Measurements from ENCODE around the gene NLRC5.
"Not testable (repeated sequence)": the region's sequence is repeated elsewhere in the genome, so short reads cannot be mapped to it uniquely, and the experiment has no call there.

Gene NLRC5

DNA sequence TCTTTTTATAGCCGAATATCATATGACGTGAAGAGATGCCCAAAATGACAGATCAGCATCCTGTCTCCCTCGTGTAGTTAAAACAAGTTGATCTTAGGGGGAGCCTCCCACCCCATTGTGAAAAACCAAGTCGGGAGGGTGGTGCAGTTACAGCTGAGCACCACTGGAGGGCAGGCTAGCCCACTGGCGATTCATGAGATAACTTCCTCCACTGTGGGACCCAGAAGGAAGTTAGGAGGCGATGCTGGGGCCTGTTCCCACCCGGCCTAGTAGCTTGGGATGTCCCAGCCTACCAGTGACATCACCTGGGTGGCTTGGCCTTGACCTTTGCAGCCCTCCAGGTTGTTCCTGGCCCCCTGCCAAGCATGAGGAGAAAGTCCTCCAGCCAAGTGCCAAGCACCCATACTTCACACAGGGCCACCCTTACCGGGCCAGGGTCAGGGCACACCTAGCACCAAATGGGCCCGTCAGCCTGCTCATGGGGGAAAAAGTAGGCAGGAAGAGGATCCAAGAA, 95.0 kb downstream of the NLRC5 start:
- peak; percentile 77 for DNase-seq

- no peak for DNase-seq
These were observed 95.6 kb downstream of the NLRC5 start for GRCh38 chr16:57084996-57085395.

DNA sequence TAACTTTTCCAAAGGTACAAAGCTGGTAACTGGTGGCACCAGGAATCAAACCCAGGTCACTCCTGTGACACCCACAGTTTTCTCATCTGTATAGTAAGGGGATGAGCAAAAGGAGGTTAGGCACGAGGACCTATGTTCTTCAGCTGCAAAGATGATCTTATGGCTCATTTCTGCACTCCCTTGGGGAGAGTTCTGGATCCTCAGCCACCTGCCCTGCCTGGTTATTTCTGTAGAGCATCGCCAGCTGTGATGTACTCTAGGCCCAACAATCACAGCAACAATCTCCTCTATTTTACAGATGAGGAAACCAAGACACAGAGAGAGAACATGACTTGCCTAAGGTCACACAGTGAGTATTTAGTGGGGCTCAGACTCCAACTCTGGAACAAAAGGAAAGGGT, 97.6 kb downstream of the NLRC5 start:
- DNase-seq, result no peak

GRCh38 chr16:57089406-57089805, 100.0 kb downstream of the NLRC5 start:
- no peak for DNase-seq

DNA sequence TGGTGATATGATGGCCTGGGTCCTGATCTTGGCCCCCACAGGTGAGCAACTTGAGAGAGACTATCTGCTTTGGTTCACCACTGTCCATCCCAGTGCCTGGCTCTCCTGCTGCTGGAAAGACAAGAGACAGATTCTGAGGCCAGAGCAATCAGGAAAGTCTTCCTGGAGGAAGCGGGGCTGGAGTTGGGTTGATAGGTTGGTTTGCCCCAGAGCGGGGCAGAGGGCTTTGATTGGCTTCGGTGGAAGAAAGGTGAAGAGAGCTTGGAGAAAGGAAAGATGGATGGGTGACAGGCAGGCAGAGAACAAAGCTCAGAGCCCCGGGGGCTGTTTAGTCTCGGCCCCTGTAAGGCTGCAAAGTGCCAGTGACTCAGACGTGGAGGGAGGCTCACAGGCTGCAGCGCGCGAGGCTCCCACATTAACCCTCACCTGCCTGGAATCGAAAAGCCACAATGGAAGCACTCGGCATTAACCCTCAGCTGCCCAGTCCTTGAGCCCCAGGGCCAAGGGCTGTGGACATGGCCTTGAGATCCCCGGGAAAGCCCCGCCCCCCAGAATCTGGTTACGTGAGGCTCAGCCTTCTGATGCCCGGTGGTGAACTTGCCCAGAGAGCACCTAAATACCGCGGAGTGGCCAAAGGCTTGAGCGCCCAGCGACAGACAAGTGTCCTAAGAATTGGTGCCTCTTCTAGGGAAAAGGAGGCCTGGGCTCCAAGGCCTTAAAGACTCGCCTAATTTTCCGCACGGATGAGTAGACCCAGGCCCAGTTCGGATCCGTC, 102.0 kb downstream of the NLRC5 start:
- DNase-seq, result no peak

DNA sequence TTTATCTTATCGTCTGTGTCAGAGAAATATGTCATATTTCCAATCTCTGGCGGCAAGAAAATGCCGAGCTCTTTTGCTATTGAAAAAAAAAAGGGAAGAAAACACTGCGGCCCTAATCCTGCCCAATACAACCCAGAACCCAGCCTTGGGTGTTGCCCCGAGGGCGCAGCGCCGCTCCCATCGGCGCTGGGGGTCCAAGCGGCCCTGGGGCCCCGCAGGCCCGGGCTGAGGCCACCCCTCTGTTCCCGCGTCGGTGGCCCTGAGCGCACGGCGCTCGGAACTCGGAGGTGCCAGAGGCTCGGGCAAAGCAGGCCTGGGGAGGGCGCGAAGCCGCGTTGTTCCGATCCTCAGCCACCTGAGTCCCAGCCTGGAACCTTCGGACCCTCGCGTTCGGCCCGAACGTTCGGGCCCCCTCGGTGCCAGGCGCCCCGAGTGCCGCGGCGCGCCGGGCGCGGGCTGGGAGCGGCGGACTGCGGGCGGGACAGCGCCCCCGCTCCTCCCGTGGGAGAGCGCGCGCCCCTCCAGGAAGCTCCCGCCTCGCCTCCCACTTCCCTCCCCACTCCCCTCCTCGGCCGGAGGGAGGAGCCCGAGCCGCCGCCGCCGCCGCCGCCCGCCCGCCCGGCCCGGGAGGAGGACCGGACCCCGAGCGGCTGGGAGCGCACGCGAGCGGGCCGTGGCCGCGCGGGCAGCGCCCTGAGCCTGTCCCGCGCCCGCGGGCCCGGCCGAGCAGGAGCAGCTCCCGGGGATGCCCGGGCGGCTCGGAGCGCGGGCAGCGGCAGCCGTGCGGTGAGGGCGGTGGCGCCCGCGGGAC, 102.8 kb downstream of the NLRC5 start, which contains the start of gene CPNE2:
Gene CPNE2, plus strand, starts transcription at position 609 of the 811 bp plus-strand sequence. CDS start 18,160 bp downstream, outside the sequence.
- DNase-seq, result no peak

GRCh38 chr16:57092786-57093411, 103.5 kb downstream of the NLRC5 start:
- DNase-seq, result no peak

GRCh38 chr16:57093666-57094564, 104.6 kb downstream of the NLRC5 start:
- no peak for DNase-seq

- DNase-seq, result no peak
These were observed 105.6 kb downstream of the NLRC5 start for GRCh38 chr16:57094911-57095310.

DNA sequence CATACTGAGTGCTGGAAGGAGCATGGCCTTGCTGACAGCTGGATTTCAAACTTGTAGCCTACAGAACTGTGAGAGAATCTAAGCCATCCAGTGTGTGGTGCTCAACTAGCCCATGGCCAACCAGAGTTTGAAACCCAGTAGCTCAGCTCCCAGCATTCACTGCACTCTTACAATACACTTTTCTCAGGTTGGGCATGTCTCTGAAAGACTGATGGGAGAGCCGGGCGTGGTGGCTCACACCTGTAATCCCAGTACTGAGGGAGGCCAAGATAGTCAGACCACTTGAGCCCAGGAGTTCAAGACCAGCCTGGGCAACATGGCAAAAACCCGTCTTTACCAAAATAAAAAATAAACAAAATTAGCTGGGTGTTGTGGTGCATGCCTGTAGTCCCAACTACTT, 106.8 kb downstream of the NLRC5 start:
- no peak for DNase-seq

DNA sequence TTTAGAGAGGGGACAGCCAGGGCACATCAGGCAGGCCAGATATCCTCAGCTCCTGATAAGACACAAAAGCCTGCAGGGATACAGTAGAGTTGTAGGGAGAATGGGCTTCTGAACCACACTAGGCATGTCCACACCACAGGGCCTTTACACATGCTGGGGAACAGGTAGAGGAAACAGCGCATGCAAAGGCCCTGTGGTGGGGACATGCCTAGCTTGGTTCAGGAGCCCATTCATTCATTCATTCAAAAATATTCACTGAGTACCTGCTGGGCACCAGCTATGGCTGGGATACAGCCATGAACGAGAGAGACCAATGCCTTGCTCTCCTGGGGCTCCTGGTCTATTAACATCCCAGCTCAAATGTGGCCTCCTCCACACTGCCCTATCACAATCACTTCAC, 107.4 kb downstream of the NLRC5 start:
- DNase-seq, result no peak

GRCh38 chr16:57098188-57098841, 109.0 kb downstream of the NLRC5 start:
- no peak for DNase-seq

DNA sequence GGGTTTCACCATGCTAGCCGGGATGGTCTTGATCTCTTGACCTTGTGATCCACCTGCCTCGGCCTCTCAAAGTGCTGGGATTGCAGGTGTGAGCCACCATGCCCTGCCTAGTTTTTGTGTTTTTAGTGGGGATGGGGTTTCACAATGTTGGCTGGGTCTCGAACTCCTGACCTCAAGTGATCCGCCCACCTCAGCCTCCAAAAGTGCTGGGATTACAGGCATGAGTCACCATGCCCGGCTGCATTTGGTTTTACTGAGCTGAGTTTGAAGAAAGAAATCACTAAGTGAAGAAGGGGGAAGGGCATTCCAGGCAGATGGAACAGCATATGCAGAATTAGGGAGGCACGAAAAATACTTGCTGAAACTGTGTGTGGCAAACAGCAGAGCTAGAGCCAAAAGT, 110.6 kb downstream of the NLRC5 start:
- not testable (repeated sequence) for DNase-seq

GRCh38 chr16:57100445-57100844, 111.1 kb downstream of the NLRC5 start:
- no peak for DNase-seq

GRCh38 chr16:57102888-57103851, 113.8 kb downstream of the NLRC5 start:
- no peak for DNase-seq

DNA sequence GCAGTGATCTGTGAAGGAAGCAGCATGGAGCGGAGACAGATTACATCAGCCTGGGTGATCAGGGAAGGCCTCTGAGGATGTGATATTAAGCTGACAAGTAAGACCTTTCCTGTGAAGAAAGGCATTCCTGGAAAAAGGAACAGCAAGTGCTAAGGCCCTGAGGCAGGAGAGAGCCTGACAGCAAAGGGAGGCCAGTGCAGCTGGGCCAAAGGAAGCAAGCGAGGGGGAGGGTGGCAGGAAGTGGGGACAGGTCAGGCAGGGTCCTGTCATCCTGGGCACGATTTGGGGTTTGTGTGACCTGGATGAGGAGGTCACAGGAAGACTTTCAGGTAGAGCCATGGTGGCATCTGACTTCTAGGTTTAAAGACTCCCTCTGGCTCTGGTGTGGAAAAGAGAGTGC, 115.3 kb downstream of the NLRC5 start:
- no peak for DNase-seq

- DNase-seq, result no peak
These were observed 115.8 kb downstream of the NLRC5 start for GRCh38 chr16:57105184-57105583.

DNA sequence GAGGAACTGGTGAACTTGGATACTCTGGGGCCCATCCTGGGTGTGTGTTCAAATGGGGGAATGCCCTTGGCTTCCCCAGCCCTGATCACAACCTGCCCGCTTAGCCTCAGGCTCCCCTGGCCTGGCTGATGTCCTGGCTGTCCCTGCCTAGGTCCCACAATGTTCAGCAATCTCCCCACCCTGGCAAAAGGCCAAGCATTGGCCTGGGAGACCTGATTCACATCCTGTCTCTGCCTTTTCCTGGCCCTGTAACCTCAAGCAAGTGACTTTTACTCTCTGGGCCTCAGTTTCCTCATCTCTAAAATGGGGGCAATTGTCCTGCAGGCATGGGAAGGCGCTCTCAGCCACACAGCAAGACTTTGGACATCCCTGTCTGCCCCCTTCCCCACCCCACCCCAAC, 117.4 kb downstream of the NLRC5 start:
- DNase-seq, result no peak

- no peak for DNase-seq
These were observed 118.1 kb downstream of the NLRC5 start for GRCh38 chr16:57107321-57107922.

DNA sequence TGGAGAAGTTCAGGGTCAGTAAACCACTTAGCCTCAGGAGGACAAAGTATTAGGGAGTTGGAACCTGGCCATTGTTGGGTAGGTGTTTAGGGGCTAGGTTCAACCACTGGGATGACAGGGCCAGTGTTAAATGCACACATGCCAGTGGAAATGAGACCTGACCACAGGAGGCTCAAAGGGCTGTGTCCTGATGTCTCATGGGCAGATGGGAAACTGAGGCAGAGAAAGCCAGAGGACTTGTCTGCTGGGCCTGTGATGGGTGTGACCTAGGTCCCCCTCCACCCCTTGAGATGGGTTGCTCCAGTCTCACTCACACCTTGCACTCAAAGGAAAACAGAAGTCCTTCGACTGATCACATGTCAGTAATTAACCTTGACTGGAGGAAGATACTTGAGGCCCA, 119.1 kb downstream of the NLRC5 start:
- no peak for DNase-seq

Measured in hematopoietic multipotent progenitor cell treated with erythropoietin and hydrocortisone succinate and interleukin-3 and kit ligand, for 8 days (in vitro differentiated cells).